ENCODE data around the gene ABCB8. TPM values are rescaled to one million over a fixed set of nuclear protein-coding genes. Genes with fewer than 3 reads are reported as not detected.

ABCB8 gene
- total and polyA plus RNA-seq, 12 donors, result 16.7 to 42.2 (median 24.6) TPM

DNA sequence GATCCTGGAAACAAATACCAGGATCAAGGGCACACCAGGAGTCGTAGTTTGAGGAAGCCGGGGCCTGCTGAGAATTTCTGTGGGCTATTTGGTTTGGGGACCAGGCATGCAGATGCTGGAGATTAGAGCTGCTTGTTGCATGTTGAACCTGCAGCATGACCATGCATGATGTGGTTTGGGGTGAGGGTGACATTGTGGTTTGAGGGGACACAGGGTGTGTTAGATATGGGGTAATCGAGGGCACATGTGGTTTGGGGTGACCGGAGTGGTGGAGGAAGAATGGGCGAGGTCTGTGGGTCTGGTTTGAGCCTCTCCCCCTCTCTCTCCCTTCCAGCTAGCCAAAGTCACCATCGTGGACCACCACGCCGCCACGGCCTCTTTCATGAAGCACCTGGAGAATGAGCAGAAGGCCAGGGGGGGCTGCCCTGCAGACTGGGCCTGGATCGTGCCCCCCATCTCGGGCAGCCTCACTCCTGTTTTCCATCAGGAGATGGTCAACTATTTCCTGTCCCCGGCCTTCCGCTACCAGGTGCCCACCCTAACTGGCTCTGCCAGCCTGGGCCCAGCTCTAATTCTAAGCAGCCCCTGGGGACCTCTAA is 27.3 kb upstream of the ABCB8 start:
- no peak overlapping the region for H3K4me3 ChIP-seq
- 94 to 98% methylated on average over 13 of the region's 13 CpGs for WGBS, 2 donors
- ATAC-seq, result no peak
- no peaks in the 10 kb centered on the region for H3K27me3 ChIP-seq
- no peak for TF ChIP-seq CTCF (IDR thresholded peaks at IDR 0.05)
- H3K4me1 ChIP-seq, result peaks cover 0 to 21% (median 7%) of the 10 kb centered on the region in 9 donors
- H3K9me3 ChIP-seq, result no peaks in the 10 kb centered on the region
- no peak for DNase-seq
- no peak overlapping the region for H3K27ac ChIP-seq
- intact Hi-C loops (cut with DNase I), result loop anchor here in 1 of 10 donors (10.0 kb wide), 1 partner anchor 566 kb away; no protein-coding TSS in a partner anchor
- H3K36me3 ChIP-seq, result peaks cover 0 to 79% (median 0%) of the 10 kb centered on the region in 9 donors

GRCh38 chr7:151001546-151001945 is 26.7 kb upstream of the ABCB8 start:
- no peak for DNase-seq
- H3K36me3 ChIP-seq, result peaks cover 0 to 85% (median 0%) of the 10 kb centered on the region in 9 donors

DNA sequence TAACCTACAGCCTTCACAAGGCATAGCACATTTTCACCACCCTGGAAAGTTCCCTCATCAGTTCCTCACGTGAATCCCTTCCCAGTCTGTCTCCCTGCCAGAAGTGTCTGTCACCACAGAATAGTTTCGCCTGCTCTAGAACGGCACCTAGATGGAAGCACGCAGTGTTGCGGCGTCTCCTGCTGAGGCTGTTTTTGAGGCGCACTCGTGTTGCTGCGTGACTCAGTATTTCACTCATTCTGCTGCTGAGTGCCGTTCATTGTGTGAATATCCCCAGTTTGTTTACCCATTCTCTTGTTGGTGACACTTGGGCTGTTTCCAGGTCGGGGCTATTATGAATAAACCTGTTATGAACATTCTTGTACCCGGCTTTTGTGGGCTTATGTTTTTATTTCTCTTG is 24.7 kb upstream of the ABCB8 start:
- H3K27me3 ChIP-seq, result no peaks in the 10 kb centered on the region
- H3K4me3 ChIP-seq, result no peak overlapping the region
- WGBS, 2 donors, result 77 to 82% methylated on average over 12 of the region's 12 CpGs
- DNase-seq (no peak), ATAC-seq (no peak)
- H3K36me3 ChIP-seq, result peaks cover 0 to 73% (median 0%) of the 10 kb centered on the region in 9 donors
- intact Hi-C loops (cut with DNase I), result loop anchor here in 1 of 10 donors (10.0 kb wide), 1 partner anchor 569 kb away; no protein-coding TSS in a partner anchor
- H3K27ac ChIP-seq, result no peak overlapping the region
- peaks cover 10 to 31% (median 24%) of the 10 kb centered on the region in 9 donors for H3K4me1 ChIP-seq
- no peak for TF ChIP-seq CTCF (IDR thresholded peaks at IDR 0.05)
- no peaks in the 10 kb centered on the region for H3K9me3 ChIP-seq

More at GRCh38 chr7:151001546-151001945, 26.7 kb upstream of the ABCB8 start:
- TF ChIP-seq CTCF (IDR thresholded peaks at IDR 0.05), result no peak
- ATAC-seq, result no peak
- Histone ChIP-seq H3K4me1 (peaks cover under 1 to 23% (median 7%) of the 10 kb centered on the region in 9 donors), H3K4me3 (no peak overlapping the region), H3K27ac (no peak overlapping the region), H3K9me3 (no peaks in the 10 kb centered on the region), H3K27me3 (no peaks in the 10 kb centered on the region)
- 94 to 96% methylated on average over 16 of the region's 16 CpGs for WGBS, 2 donors
- intact Hi-C loops (cut with DNase I), result loop anchor here in 1 of 10 donors (10.0 kb wide), 1 partner anchor 567 kb away; no protein-coding TSS in a partner anchor

- no peak overlapping the region for H3K27ac ChIP-seq
- TF ChIP-seq CTCF (IDR thresholded peaks at IDR 0.05), result no peak
- DNase-seq (no peak), ATAC-seq (no peak)
- H3K36me3 ChIP-seq, result peaks cover 0 to 58% (median 0%) of the 10 kb centered on the region in 9 donors
- intact Hi-C loops (cut with DNase I), result loop anchor here in 1 of 10 donors (10.0 kb wide), 1 partner anchor 571 kb away; no protein-coding TSS in a partner anchor
- peaks cover 10 to 49% (median 36%) of the 10 kb centered on the region in 9 donors for H3K4me1 ChIP-seq
- H3K9me3 ChIP-seq, result no peaks in the 10 kb centered on the region
- H3K4me3 ChIP-seq, result no peak overlapping the region
- WGBS, 2 donors, result 80 to 86% methylated on average over 9 of the region's 9 CpGs
- peaks cover 0 to 3% (median 0%) of the 10 kb centered on the region in 7 donors for H3K27me3 ChIP-seq
Measured at GRCh38 chr7:151005566-151005965, 22.7 kb upstream of the ABCB8 start.
